HepG2 (cell line): Measurements from ENCODE around the gene ATP6V0D1. TPM values are rescaled to one million over a fixed set of nuclear protein-coding genes. Genes with fewer than 3 reads are reported as not detected.

ENCODE experiments used
- ATAC-seq: fragments of 200-7000 bp; cut with Tn5 transposase; 3 replicates; pipeline ENCODE4 v1.9.1; 2020; ENCODE audit warnings: mild to moderate bottlenecking, moderate library complexity
- BruUV-seq: library from RNA; stranded (reverse); fragments of 400-500 nt; replicated peaks from 2 replicates; lab custom pipeline; 2021; lab: Mats Ljungman, UMichigan
- CTCF ChIA-PET: fragments of 300-600 bp; formaldehyde crosslinking; extraction: SDS; loops from one replicate; lab custom pipeline; 2021; ENCODE audit warnings: low total read pairs, inconsistent platforms, low intra/inter-chr PET ratio; lab: Yijun Ruan, JAX
- POLR2A ChIA-PET: fragments of 350-600 bp; sonication (Branson Sonifier 250); formaldehyde crosslinking; loops from one replicate; lab custom pipeline; 2020; ENCODE audit warnings: antibody characterized with exemption, inconsistent platforms; lab: Yijun Ruan, JAX
- DNase-seq: peaks from one replicate; pipeline ENCODE4 v3.0.0-alpha.2; 2015; ENCODE audit warnings: low spot score
- FAIRE-seq: peaks from 3 replicates; lab custom pipeline; 2011; peaks lifted over from hg19 to GRCh38; lab: Jason Lieb, UNC
- H2AFZ ChIP-seq: one replicate; pipeline ENCODE4 v1.6.1; 2011; ENCODE audit warnings: low read length, inconsistent platforms
- H3K27ac ChIP-seq: fragments of 300-600 bp; 3 replicates; pipeline ENCODE4 v1.8.0; 2011; ENCODE audit warnings: mixed run types, mild to moderate bottlenecking, mixed read lengths, low read length, inconsistent platforms; ENCODE audit not compliant: insufficient read depth; ENCODE audit errors: extremely low read length
- H3K27me3 ChIP-seq, 2 experiments: fragments of 200-600 bp in 1 of 2; 2 replicates in 1 of 2; 3 replicates in 1 of 2; pipeline versions ENCODE4 v1.6.0 to v1.8.0; 2011; ENCODE audit warnings: low read length in 2 of 2, mild to moderate bottlenecking in 2 of 2, moderate library complexity in 2 of 2, inconsistent platforms in 1 of 2; ENCODE audit not compliant: insufficient read depth in 2 of 2, control insufficient read depth in 1 of 2
- H3K36me3 ChIP-seq, 2 experiments: fragments of 200-600 bp in 1 of 2; replicated peaks in 1 of 2; 2 replicates in 1 of 2; 3 replicates in 1 of 2; pipeline versions ENCODE4 v1.5.1 to v1.8.0; 2011; ENCODE audit warnings: low read length in 2 of 2, inconsistent platforms in 1 of 2; ENCODE audit not compliant: insufficient read depth in 2 of 2, control insufficient read depth in 1 of 2
- H3K4me1 ChIP-seq: 2 replicates; pipeline ENCODE4 v1.5.1; 2012; ENCODE audit warnings: low read length, inconsistent platforms; ENCODE audit not compliant: insufficient read depth
- H3K4me2 ChIP-seq: 2 replicates; pipeline ENCODE4 v1.6.0; 2011; ENCODE audit warnings: low read depth, low read length, inconsistent platforms
- H3K4me3 ChIP-seq, 3 experiments: fragments of 200-600 bp in 1 of 3; sonication (generic), shearing (Covaris generic) in 1 of 3; replicated peaks in 1 of 3; 2 replicates each; pipeline ENCODE4 v1.5.1; 2011 to 2016; ENCODE audit warnings: low read length in 3 of 3, inconsistent platforms in 2 of 3, low read depth in 2 of 3, mild to moderate bottlenecking in 2 of 3, control low read depth in 1 of 3, mixed read lengths in 1 of 3; ENCODE audit not compliant: insufficient read depth in 1 of 3
- H3K79me2 ChIP-seq: one replicate; pipeline ENCODE4 v1.6.1; 2011; ENCODE audit warnings: low read length, inconsistent platforms; ENCODE audit not compliant: insufficient read depth
- H3K9ac ChIP-seq: 2 replicates; pipeline ENCODE4 v1.6.0; 2011; ENCODE audit warnings: mild to moderate bottlenecking, low read depth, low read length, inconsistent platforms; ENCODE audit not compliant: insufficient read depth
- H3K9me3 ChIP-seq: 2 replicates; pipeline ENCODE4 v1.5.1; 2012; ENCODE audit warnings: mild to moderate bottlenecking, low read length
- H4K20me1 ChIP-seq: 2 replicates; pipeline ENCODE4 v1.6.0; 2011; ENCODE audit warnings: inconsistent platforms, mild to moderate bottlenecking, low read length, moderate library complexity; ENCODE audit not compliant: insufficient read depth
- CREB1 ChIP-seq, 2 experiments: fragments of 450-650 bp in 1 of 2; IDR thresholded peaks; 2 replicates each; pipeline ENCODE4 v1.6.1; 2016 to 2017; ENCODE audit warnings: control low read depth in 1 of 2, mild to moderate bottlenecking in 1 of 2, missing compliant biosample characterization in 1 of 2, missing genetic modification characterization in 1 of 2
- CREM ChIP-seq, 2 experiments: sonication (generic) in 1 of 2; formaldehyde crosslinking in 1 of 2; IDR thresholded peaks; 2 replicates each; pipeline versions ENCODE4 v1.4.0 to v1.6.1; 2016 to 2020; ENCODE audit warnings: antibody characterized with exemption in 1 of 2, mild to moderate bottlenecking in 1 of 2, missing genetic modification reagents in 1 of 2
- EED ChIP-seq: sonication (generic); formaldehyde crosslinking; IDR thresholded peaks from 2 replicates; pipeline ENCODE4 v1.5.0; 2020; ENCODE audit warnings: mild to moderate bottlenecking, missing genetic modification reagents
- FOXO4 ChIP-seq: sonication (generic); formaldehyde crosslinking; conservative IDR thresholded peaks from 2 replicates; pipeline ENCODE4 v1.8.1; 2023; ENCODE audit warnings: missing genetic modification reagents
- GABPA ChIP-seq, 2 experiments: IDR thresholded peaks; 2 replicates each; pipeline ENCODE4 v1.6.1; 2011 to 2016; ENCODE audit warnings: low read depth in 2 of 2, low read length in 1 of 2, missing biosample characterization in 1 of 2, missing genetic modification characterization in 1 of 2
- GZF1 ChIP-seq: sonication (generic); formaldehyde crosslinking; IDR thresholded peaks from 2 replicates; pipeline ENCODE4 v1.5.1; 2020; ENCODE audit warnings: mild to moderate bottlenecking, missing genetic modification reagents
- IKZF5 ChIP-seq: IDR thresholded peaks from 2 replicates; pipeline ENCODE4 v1.6.1; 2018; ENCODE audit warnings: missing genetic modification reagents, mild to moderate bottlenecking, missing compliant biosample characterization
- KDM5B ChIP-seq: sonication (generic); formaldehyde crosslinking; IDR thresholded peaks from 2 replicates; pipeline ENCODE4 v1.4.0; 2020; ENCODE audit warnings: missing genetic modification reagents, mild to moderate bottlenecking, borderline replicate concordance
- MAFG ChIP-seq: sonication (generic); formaldehyde crosslinking; IDR thresholded peaks from 2 replicates; pipeline ENCODE4 v1.5.1; 2020; ENCODE audit warnings: mild to moderate bottlenecking, missing genetic modification reagents
- ZNF10 ChIP-seq: sonication (generic); formaldehyde crosslinking; IDR thresholded peaks from 2 replicates; pipeline ENCODE4 v1.4.0; 2020; ENCODE audit warnings: mild to moderate bottlenecking, low read depth, missing genetic modification reagents, borderline replicate concordance
- ZNF256 ChIP-seq: sonication (generic); formaldehyde crosslinking; conservative IDR thresholded peaks from 2 replicates; pipeline ENCODE4 v1.4.0; 2020; ENCODE audit warnings: missing genetic modification reagents
- ZNF274 ChIP-seq: sonication (generic); formaldehyde crosslinking; IDR thresholded peaks from 2 replicates; pipeline ENCODE4 v1.5.1; 2020; ENCODE audit warnings: mild to moderate bottlenecking, missing genetic modification reagents
- ZNF3 ChIP-seq: IDR thresholded peaks from 2 replicates; pipeline ENCODE4 v1.7.0; 2017; ENCODE audit warnings: inconsistent platforms
- ZNF644 ChIP-seq: IDR thresholded peaks from 2 replicates; pipeline ENCODE4 v1.6.1; 2016; ENCODE audit warnings: low read depth
- ZNF766 ChIP-seq: sonication (generic); formaldehyde crosslinking; IDR thresholded peaks from 2 replicates; pipeline ENCODE4 v1.5.0; 2020; ENCODE audit warnings: missing genetic modification reagents, borderline replicate concordance
- ZNF781 ChIP-seq: sonication (generic); formaldehyde crosslinking; IDR thresholded peaks from 2 replicates; pipeline ENCODE4 v1.5.1; 2020; ENCODE audit warnings: borderline replicate concordance, mild to moderate bottlenecking, missing genetic modification reagents; ENCODE audit errors: not compliant biosample characterization
- ZNF790 ChIP-seq: sonication (generic); formaldehyde crosslinking; IDR thresholded peaks from 2 replicates; pipeline ENCODE4 v1.8.0; 2022; ENCODE audit warnings: missing genetic modification reagents, mild to moderate bottlenecking, borderline replicate concordance
- WGBS: methylation state at CpG from one replicate; pipeline ENCODE4 v1.1.6; 2017; ENCODE audit warnings: low lambda C conversion rate; 5-methylcytosine and 5-hydroxymethylcytosine counted together
- in situ Hi-C: cut with HindIII; loops from 2 replicates; pipeline ENCODE4 v1.10.0; 2017; ENCODE audit warnings: low pct_unique_long_range_greater_than_20kb; ENCODE audit not compliant: extremely low pct_ligation_motif_present
- intact Hi-C: fragments of 100-400 bp; cut with micrococcal nuclease; formaldehyde crosslinking; loops from one replicate; pipeline ENCODE4 v1.10.0; 2022; ENCODE audit not compliant: unreplicated experiment
- polyA plus RNA-seq, 8 experiments: library from polyadenylated mRNA; depleted of rRNA in 3 of 8; stranded (reverse) in 7 of 8; unstranded in 1 of 8; fragments of >200 nt; fragmentation: Illumina TruSeq in 4 of 8; extraction: Trizol in 4 of 8; gene quantifications; 2 replicates each; pipeline versions ENCODE4 v1.2.1 to v1.2.3, GENCODE V29; 2011 to 2016; ENCODE audit warnings: low read depth in 4 of 8, missing spikeins in 1 of 8, mixed read lengths in 1 of 8; ENCODE audit not compliant: insufficient read depth in 1 of 8
- total RNA-seq, 5 experiments: library from RNA; depleted of rRNA; stranded (reverse); fragments of >200 nt; fragmentation: Illumina TruSeq; extraction: Trizol; gene quantifications; 2 replicates each; pipeline ENCODE4 v1.2.3, GENCODE V29; 2016; ENCODE audit warnings: low read depth in 1 of 5
- TF ChIP-seq, protein P1 (sequence below): sonication (generic); formaldehyde crosslinking; IDR thresholded peaks from 2 replicates; pipeline ENCODE4 v1.4.0; 2020; ENCODE audit warnings: missing genetic modification reagents, borderline replicate concordance

ATP6V0D1 gene
- total and polyA plus RNA-seq, 2 of the 13 experiments (the other 11 are each of a cell fraction or from before 2014, with no cell fraction given): 51.1 to 61.3 TPM

- Histone ChIP-seq H3K79me2 (peaks cover 4% of the 10 kb centered on the region), H4K20me1 (peaks cover 17% of the 10 kb centered on the region; the same call in 1 of the 2 replicates), H3K27me3 (peaks cover 9 to 34% of the 10 kb centered on the region in 2 experiments; a peak in 4 of 5 replicates), H3K4me2 (peak within 1 kb of the TSS; percentile 99), H2AFZ (peak within 1 kb of the TSS; percentile 20), H3K9ac (peak within 1 kb of the TSS; percentile 74), H3K27ac (peak within 1 kb of the TSS; percentile 25), H3K9me3 (no peaks in the 10 kb centered on the region), H3K36me3 (no peaks in the 10 kb centered on the region), H3K4me1 (peaks cover 78% of the 10 kb centered on the region), H3K4me3 (peak within 1 kb of the TSS; percentile 69 to 82 (median 74))
- POLR2A ChIA-PET: interaction anchor here (0.5 to 2.8 kb wide), 10 partner anchors 9 to 1423 kb away, joined by 3 to 19 read pairs (median 4); partner anchors contain the start of genes ACD, C16orf86, CTCF and ENKD1
- FAIRE-seq (no peak), DNase-seq (peak; percentile 45), ATAC-seq (peak; percentile 62)
- BruUV-seq: no TSS peak
- WGBS: 2% methylated on average over 8 of the region's 45 CpGs
- in situ Hi-C loops: no loop called here
- intact Hi-C loops: no loop called here
- CTCF ChIA-PET: interaction anchor here (1.1 to 1.3 kb wide), 2 partner anchors 10 to 14 kb away, joined by 3 to 4 read pairs; no protein-coding TSS in a partner anchor
- TF ChIP-seq ZNF274 (CRISPR knock-in tag) (no peak), ZNF256 (no peak), ZNF781 (CRISPR knock-in tag) (no peak), ZNF766 (CRISPR knock-in tag) (no peak; the same call in 1 of the 2 replicates), FOXO4 (CRISPR knock-in tag) (no peak), EED (CRISPR knock-in tag) (no peak), ZNF790 (no peak), CREB1 (IDR thresholded peaks at IDR 0.05) (no peak), CREB1 (CRISPR knock-in tag; IDR thresholded peaks at IDR 0.05) (no peak), ZNF644 (CRISPR knock-in tag) (0 out of 2 replicates have a peak, but pooled peaks have one; percentile 50), CREM (IDR thresholded peaks at IDR 0.05) (no peak), CREM (CRISPR knock-in tag; IDR thresholded peaks at IDR 0.05) (no peak), GABPA (IDR thresholded peaks at IDR 0.05; ENCODE audit: low read depth, low read length) (no peak; the same call in 1 of the 2 replicates), GABPA (CRISPR knock-in tag; IDR thresholded peaks at IDR 0.05; ENCODE audit: low read depth) (no peak), MAFG (CRISPR knock-in tag) (no peak), ZNF10 (CRISPR knock-in tag) (no peak), IKZF5 (no peak), KDM5B (CRISPR knock-in tag) (no peak), ZNF3 (CRISPR knock-in tag) (no peak), GZF1 (CRISPR knock-in tag) (no peak)
- TF ChIP-seq, protein P1, sequence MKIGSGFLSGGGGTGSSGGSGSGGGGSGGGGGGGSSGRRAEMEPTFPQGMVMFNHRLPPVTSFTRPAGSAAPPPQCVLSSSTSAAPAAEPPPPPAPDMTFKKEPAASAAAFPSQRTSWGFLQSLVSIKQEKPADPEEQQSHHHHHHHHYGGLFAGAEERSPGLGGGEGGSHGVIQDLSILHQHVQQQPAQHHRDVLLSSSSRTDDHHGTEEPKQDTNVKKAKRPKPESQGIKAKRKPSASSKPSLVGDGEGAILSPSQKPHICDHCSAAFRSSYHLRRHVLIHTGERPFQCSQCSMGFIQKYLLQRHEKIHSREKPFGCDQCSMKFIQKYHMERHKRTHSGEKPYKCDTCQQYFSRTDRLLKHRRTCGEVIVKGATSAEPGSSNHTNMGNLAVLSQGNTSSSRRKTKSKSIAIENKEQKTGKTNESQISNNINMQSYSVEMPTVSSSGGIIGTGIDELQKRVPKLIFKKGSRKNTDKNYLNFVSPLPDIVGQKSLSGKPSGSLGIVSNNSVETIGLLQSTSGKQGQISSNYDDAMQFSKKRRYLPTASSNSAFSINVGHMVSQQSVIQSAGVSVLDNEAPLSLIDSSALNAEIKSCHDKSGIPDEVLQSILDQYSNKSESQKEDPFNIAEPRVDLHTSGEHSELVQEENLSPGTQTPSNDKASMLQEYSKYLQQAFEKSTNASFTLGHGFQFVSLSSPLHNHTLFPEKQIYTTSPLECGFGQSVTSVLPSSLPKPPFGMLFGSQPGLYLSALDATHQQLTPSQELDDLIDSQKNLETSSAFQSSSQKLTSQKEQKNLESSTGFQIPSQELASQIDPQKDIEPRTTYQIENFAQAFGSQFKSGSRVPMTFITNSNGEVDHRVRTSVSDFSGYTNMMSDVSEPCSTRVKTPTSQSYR (CRISPR knock-in tag): no peak
Observed at GRCh38 chr16:67528222-67528869, 47.4 kb upstream of the ATP6V0D1 start, which contains the start of gene RIPOR1. Gene RIPOR1 (plus strand): TSS chr16:67528829. CDS start chr16:67538447, 9,618 bp downstream.
